ENCODE measurements around the gene EXOSC3.

- no peak for TF ChIP-seq HDGF (IDR thresholded peaks at IDR 0.05)
- TF ChIP-seq CTCF (IDR thresholded peaks at IDR 0.05 in 2 of 3, conservative IDR thresholded peaks at IDR 0.05 in 1 of 3; ENCODE audit: insufficient read depth in 2 of 3, low read depth in 1 of 3, low read length in 3 of 3) = no peak
Measured at GRCh38 chr9:37818849-37819248, 34.0 kb upstream of the EXOSC3 start.

All from K562 (cell line).